Measurements from ENCODE around the gene ZFR2.

Gene ZFR2

GRCh38 chr19:3832001-3832400 is 36.8 kb downstream of the ZFR2 start:
- no peak overlapping the region for H3K4me3 ChIP-seq (ENCODE audit: control insufficient read depth, low read depth, low read length)
- DNase-seq (ENCODE audit: low read depth) = no peak
- TF ChIP-seq CTCF (conservative IDR thresholded peaks at IDR 0.05; ENCODE audit: control insufficient read depth, insufficient read depth, low read depth, low read length) = no peak

- no peak overlapping the region for H3K4me3 ChIP-seq (ENCODE audit: control insufficient read depth, low read depth, low read length)
- DNase-seq (ENCODE audit: low read depth) = no peak
- no peak for TF ChIP-seq CTCF (conservative IDR thresholded peaks at IDR 0.05; ENCODE audit: control insufficient read depth, insufficient read depth, low read depth, low read length)
These were observed 37.2 kb downstream of the ZFR2 start for GRCh38 chr19:3831601-3832000.

- no peak for DNase-seq (ENCODE audit: low read depth)
- no peak for TF ChIP-seq CTCF (conservative IDR thresholded peaks at IDR 0.05; ENCODE audit: control insufficient read depth, insufficient read depth, low read depth, low read length)
- H3K4me3 ChIP-seq (ENCODE audit: control insufficient read depth, low read depth, low read length) = no peak overlapping the region
These were observed 37.9 kb downstream of the ZFR2 start for GRCh38 chr19:3830621-3831589.

- no peak for DNase-seq (ENCODE audit: low read depth)
- TF ChIP-seq CTCF (conservative IDR thresholded peaks at IDR 0.05; ENCODE audit: control insufficient read depth, insufficient read depth, low read depth, low read length) = no peak
- no peak overlapping the region for H3K4me3 ChIP-seq (ENCODE audit: control insufficient read depth, low read depth, low read length)
These were observed 41.5 kb downstream of the ZFR2 start for GRCh38 chr19:3827306-3827705.

DNA sequence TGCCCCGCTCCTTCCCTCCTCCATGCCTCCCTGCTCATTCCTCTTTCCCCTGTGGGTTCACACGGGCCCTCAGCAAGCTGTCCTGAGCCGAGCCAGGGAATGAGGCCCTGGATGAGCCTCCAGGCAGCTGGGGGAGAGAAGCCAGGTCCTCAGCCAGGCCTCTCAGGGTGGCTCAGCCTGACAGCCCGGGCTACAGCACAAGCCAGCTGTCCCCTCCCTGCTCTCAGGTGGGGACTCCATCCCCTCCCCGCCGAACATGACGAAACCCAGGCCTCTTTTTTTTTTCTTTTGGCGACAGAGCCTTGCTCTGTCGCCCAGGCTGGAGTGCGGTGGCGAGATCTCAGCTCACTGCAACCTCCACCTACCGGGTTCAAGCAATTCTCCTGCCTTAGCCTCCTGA is 42.7 kb downstream of the ZFR2 start:
- no peak overlapping the region for H3K4me3 ChIP-seq (ENCODE audit: control insufficient read depth, low read depth, low read length)
- TF ChIP-seq CTCF (conservative IDR thresholded peaks at IDR 0.05; ENCODE audit: control insufficient read depth, insufficient read depth, low read depth, low read length) = no peak
- no peak for DNase-seq (ENCODE audit: low read depth)

DNA sequence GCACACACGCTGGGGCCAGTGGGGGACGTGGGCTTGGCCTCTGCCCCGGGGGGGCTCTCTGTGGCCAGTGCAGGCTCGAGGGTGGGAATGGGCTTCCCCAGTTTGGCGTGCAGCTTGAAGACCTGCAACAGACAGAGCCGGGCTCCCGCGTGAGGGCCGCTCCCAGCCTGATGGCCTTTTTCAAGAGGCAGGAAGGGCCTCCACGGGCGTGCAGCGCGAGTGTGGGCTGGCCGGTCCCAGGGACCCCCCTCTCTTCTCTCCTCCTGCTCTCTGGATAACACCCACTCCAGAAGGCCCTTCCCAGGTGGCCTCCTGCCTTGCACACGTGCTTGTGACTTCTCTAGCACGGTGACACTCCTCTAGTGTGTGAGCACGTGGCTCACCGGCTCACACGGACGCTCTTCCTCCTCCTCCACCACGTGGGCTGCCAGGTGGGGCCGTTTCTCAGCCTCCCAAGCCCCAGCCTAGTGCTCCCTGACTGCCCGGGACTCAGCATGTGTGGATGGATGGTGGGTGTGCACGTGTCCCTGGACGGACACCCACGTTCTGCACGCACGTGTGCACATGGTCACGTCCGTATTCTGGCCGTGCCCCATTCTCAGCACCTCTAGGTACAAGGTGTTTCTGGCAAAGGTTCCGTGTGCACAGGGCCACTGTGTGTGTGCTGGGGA is 43.4 kb downstream of the ZFR2 start:
- no peak for TF ChIP-seq CTCF (conservative IDR thresholded peaks at IDR 0.05; ENCODE audit: control insufficient read depth, insufficient read depth, low read depth, low read length)
- H3K4me3 ChIP-seq (ENCODE audit: control insufficient read depth, low read depth, low read length) = no peak overlapping the region
- no peak for DNase-seq (ENCODE audit: low read depth)

Measured in fibroblast of mammary gland (primary cell).